ENCODE results near the gene RSPH4A.
"Not testable (repeated sequence)": the region's sequence is repeated elsewhere in the genome, so short reads cannot be mapped to it uniquely, and the experiment has no call there.

DNA sequence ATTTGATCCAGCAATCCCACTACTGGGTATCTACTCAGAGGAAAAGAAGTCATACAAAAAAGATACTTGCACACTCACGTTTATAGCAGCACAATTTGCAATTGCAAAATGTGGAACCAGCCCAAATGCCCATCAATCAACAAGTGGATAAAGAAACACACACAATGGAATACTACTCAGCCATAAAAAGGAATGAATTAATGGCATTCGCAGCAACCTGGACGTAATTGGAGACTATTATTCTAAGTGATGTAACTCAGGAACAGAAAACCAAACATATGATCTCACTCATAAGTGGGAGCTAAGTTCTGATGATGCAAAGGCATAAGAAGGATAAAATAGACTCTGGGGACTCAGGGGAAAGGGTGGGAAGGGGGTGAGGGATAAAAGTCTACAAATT, 11.4 kb upstream of the RSPH4A start:
- TF ChIP-seq CTCF (IDR thresholded peaks at IDR 0.05; ENCODE audit: poor library complexity); EZH2phosphoT487 (IDR thresholded peaks at IDR 0.05; ENCODE audit: low read depth, severe bottlenecking, unreplicated experiment); EZH2 (IDR thresholded peaks at IDR 0.05; ENCODE audit: borderline replicate concordance): not testable (repeated sequence)

All from hepatocyte (in vitro differentiated cells).